NCI-H1105 treated with DMSO at 0.1 percent for 48 hours (cell line): Measurements from ENCODE around the gene CUX1.
"Not testable (repeated sequence)": the region's sequence is repeated elsewhere in the genome, so short reads cannot be mapped to it uniquely, and the experiment has no call there.

ENCODE experiments used
- DNase-seq: peaks from one replicate; lab custom pipeline; 2025; lab: John Stamatoyannopoulos, UW

Gene CUX1

GRCh38 chr7:102045681-102046372, 228.4 kb downstream of the CUX1 start:
- no peak for DNase-seq

- no peak for DNase-seq
Observed at GRCh38 chr7:102046373-102047117, 229.1 kb downstream of the CUX1 start.

- no peak for DNase-seq
Observed at GRCh38 chr7:102047167-102047566, 229.7 kb downstream of the CUX1 start.

- DNase-seq: no peak
Observed at GRCh38 chr7:102049765-102050164, 232.3 kb downstream of the CUX1 start.

- no peak for DNase-seq
Observed at GRCh38 chr7:102050864-102051460, 233.5 kb downstream of the CUX1 start.

GRCh38 chr7:102051736-102052135, 234.3 kb downstream of the CUX1 start:
- DNase-seq: not testable (repeated sequence)

- DNase-seq: no peak
Observed at GRCh38 chr7:102054158-102054557, 236.7 kb downstream of the CUX1 start.

GRCh38 chr7:102055181-102055976, 238.0 kb downstream of the CUX1 start:
- no peak for DNase-seq

- DNase-seq: no peak
Observed at GRCh38 chr7:102059524-102059923, 242.1 kb downstream of the CUX1 start.

- DNase-seq: no peak
Observed at GRCh38 chr7:102061354-102061945, 244.0 kb downstream of the CUX1 start.

GRCh38 chr7:102061981-102062390, 244.6 kb downstream of the CUX1 start:
- no peak for DNase-seq

- DNase-seq: no peak
Observed at GRCh38 chr7:102063690-102064180, 246.3 kb downstream of the CUX1 start.

GRCh38 chr7:102064361-102065025, 247.1 kb downstream of the CUX1 start:
- no peak for DNase-seq

- DNase-seq: no peak
Observed at GRCh38 chr7:102065226-102065625, 247.8 kb downstream of the CUX1 start.

- DNase-seq: no peak
Observed at GRCh38 chr7:102066476-102066875, 249.1 kb downstream of the CUX1 start.

GRCh38 chr7:102068846-102069245, 251.4 kb downstream of the CUX1 start:
- DNase-seq: no peak

GRCh38 chr7:102069931-102070629, 252.7 kb downstream of the CUX1 start:
- DNase-seq: no peak

- DNase-seq: no peak
Observed at GRCh38 chr7:102072003-102072402, 254.6 kb downstream of the CUX1 start.

- no peak for DNase-seq
Observed at GRCh38 chr7:102072636-102073209, 255.3 kb downstream of the CUX1 start.
